ENCODE measurements around the gene HOXB1.

Gene HOXB1

GRCh38 chr17:48561884-48562810 is 31.3 kb upstream of the HOXB1 start:
- TF ChIP-seq CTCF (IDR thresholded peaks at IDR 0.05; ENCODE audit: low read depth, low read length), result peak; percentile 46; the same call in 1 of the 2 replicates
- no peaks in the 10 kb centered on the region for H3K36me3 ChIP-seq
- peak; percentile 51 for DNase-seq
- peaks cover 2% of the 10 kb centered on the region for H3K9me3 ChIP-seq (ENCODE audit: severe bottlenecking)
- H3K27me3 ChIP-seq (ENCODE audit: insufficient read depth, low read depth, severe bottlenecking), result peaks cover 97% of the 10 kb centered on the region
- H3K4me3 ChIP-seq (ENCODE audit: low read depth, low read length), result no peak overlapping the region
- H3K27ac ChIP-seq, result no peak overlapping the region

GRCh38 chr17:48559840-48560817 is 29.3 kb upstream of the HOXB1 start:
- Histone ChIP-seq H3K4me3 (ENCODE audit: low read depth, low read length) (no peak overlapping the region), H3K9me3 (ENCODE audit: severe bottlenecking) (peaks cover 2% of the 10 kb centered on the region), H3K27ac (no peak overlapping the region), H3K27me3 (ENCODE audit: insufficient read depth, low read depth, severe bottlenecking) (peaks cover 90% of the 10 kb centered on the region), H3K36me3 (no peaks in the 10 kb centered on the region)
- no peak for DNase-seq
- no peak for TF ChIP-seq CTCF (IDR thresholded peaks at IDR 0.05; ENCODE audit: low read depth, low read length)

GRCh38 chr17:48559122-48559839 is 28.5 kb upstream of the HOXB1 start:
- Histone ChIP-seq H3K9me3 (ENCODE audit: severe bottlenecking) (no peaks in the 10 kb centered on the region), H3K27ac (no peak overlapping the region), H3K27me3 (ENCODE audit: insufficient read depth, low read depth, severe bottlenecking) (peaks cover 91% of the 10 kb centered on the region), H3K4me3 (ENCODE audit: low read depth, low read length) (no peak overlapping the region), H3K36me3 (no peaks in the 10 kb centered on the region)
- DNase-seq, result no peak
- no peak for TF ChIP-seq CTCF (IDR thresholded peaks at IDR 0.05; ENCODE audit: low read depth, low read length)

- no peak overlapping the region for H3K27ac ChIP-seq
- H3K27me3 ChIP-seq (ENCODE audit: insufficient read depth, low read depth, severe bottlenecking), result peaks cover 93% of the 10 kb centered on the region
- H3K9me3 ChIP-seq (ENCODE audit: severe bottlenecking), result no peaks in the 10 kb centered on the region
- no peak overlapping the region for H3K4me3 ChIP-seq (ENCODE audit: low read depth, low read length)
- no peaks in the 10 kb centered on the region for H3K36me3 ChIP-seq
- no peak for DNase-seq
- TF ChIP-seq CTCF (IDR thresholded peaks at IDR 0.05; ENCODE audit: low read depth, low read length), result no peak
These were observed 28.0 kb upstream of the HOXB1 start for GRCh38 chr17:48558831-48559121.

GRCh38 chr17:48558057-48558830 is 27.4 kb upstream of the HOXB1 start:
- Histone ChIP-seq H3K27me3 (ENCODE audit: insufficient read depth, low read depth, severe bottlenecking) (peaks cover 93% of the 10 kb centered on the region), H3K27ac (no peak overlapping the region), H3K36me3 (no peaks in the 10 kb centered on the region), H3K4me3 (ENCODE audit: low read depth, low read length) (no peak overlapping the region), H3K9me3 (ENCODE audit: severe bottlenecking) (no peaks in the 10 kb centered on the region)
- no peak for TF ChIP-seq CTCF (IDR thresholded peaks at IDR 0.05; ENCODE audit: low read depth, low read length)
- DNase-seq, result no peak
